ENCODE data around the gene PTGER1.

PTGER1 gene

DNA sequence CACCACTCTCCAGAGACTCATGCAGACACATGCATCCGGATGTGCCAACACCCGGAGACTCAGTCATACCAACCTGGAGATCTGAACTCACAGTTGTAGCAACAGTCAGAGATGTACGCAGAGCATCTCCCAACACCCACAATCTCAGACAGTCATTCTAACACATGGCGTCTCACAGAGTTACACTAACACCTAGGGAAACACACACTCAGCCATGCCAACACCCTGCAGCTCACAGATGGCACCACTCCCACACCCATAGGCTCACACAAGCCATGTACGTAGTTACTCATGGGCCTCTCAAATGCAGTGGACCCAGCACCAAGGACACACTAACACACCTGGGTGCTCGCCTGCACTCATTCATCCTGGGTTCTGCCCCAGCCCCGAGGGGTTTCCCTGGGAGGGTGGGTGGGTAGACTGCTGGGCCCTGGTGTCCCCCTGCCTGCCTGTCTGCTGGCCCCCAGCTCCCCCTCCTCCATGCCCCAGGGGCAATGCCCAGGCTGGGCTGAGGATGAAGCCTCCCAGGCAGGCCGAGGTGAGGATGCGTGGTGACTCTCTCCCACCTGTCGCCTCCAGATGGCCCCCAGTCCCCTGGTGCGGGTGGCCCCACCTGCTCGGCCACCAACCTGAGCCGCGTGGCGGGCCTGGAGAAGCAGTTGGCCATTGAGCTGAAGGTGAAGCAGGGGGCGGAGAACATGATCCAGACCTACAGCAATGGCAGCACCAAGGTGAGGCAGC is 32.1 kb downstream of the PTGER1 start:
- DNase-seq (ENCODE audit: low read depth in 2 of 3, low spot score in 2 of 3), result no peak

DNA sequence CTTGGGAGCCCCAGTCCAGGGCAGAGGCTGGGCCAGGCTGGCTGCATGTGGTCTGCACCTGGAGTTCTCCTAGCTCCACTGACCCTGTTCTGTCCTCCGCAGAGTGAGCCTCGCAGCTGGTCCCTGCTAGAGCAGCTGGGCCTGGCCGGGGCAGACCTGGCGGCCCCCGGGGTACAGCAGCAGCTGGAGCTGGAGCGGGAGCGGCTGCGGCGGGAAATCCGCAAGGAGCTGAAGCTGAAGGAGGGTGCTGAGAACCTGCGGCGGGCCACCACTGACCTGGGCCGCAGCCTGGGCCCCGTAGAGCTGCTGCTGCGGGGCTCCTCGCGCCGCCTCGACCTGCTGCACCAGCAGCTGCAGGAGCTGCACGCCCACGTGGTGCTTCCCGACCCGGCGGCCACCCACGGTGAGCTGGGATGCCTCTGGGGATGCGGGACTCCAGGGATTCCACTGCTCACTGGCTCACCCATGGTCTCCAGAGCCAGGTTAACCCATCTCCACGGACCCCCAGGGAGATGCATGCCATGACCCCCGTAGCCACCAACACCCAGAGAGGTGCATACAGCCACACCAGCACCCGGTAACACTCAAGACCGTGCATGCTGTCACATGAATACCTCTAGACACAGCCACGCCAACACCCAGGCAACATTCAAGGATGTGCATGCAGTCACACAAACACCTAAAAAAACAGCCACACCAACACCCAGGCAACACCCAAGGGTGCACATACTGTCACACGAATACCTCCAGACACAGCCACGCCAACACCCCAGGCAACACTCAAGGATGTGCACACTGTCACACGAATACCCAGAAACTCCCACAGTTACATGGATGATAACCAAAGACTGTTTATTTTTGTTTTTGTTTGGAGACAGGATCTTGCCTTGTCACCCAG is 33.9 kb downstream of the PTGER1 start:
- no peak for DNase-seq (ENCODE audit: low read depth in 2 of 3, low spot score in 2 of 3)

DNA sequence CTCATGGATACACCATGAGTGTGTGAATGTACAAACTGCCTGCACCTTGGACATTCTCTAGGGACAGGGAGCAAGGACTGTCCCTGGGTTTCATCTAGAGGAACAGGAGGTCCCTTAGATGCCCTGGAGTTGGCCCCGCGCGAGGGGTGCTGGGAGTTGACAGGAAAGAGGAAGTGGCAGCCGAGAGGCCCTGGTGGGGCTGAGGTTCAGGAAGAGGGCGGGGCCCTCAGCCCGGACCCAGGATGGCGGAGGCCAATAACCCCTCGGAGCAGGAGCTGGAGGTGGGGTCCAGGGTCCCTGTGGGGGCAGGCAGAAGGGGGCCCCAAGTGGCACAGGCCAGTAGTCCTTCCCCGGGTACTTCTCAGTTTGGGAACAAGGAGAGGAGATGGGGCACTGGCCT is 35.1 kb downstream of the PTGER1 start:
- DNase-seq (ENCODE audit: low read depth in 2 of 3, low spot score in 2 of 3), result peak; percentile 51 to 65 (median 63)

DNA sequence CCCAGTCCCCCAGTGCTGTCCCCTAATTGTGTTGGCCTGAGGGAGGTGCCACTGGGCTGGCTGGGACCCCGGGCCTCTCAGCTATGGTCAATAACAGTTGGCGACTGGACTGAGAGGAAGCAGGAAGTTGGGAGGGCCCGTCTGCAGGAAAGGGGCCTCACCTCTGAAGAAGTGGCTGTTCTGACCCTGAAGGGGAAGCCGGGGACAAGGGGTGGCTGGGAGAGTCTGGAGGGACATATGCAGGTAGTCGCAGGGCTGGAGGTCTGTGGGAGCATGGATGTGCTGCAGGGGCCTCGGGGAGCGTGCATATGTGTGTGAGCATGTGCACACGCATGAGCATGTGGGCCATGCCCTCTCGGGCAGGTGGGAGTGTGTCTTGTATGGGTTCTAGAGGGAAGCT is 36.1 kb downstream of the PTGER1 start:
- no peak for DNase-seq (ENCODE audit: low read depth in 2 of 3, low spot score in 2 of 3)

DNA sequence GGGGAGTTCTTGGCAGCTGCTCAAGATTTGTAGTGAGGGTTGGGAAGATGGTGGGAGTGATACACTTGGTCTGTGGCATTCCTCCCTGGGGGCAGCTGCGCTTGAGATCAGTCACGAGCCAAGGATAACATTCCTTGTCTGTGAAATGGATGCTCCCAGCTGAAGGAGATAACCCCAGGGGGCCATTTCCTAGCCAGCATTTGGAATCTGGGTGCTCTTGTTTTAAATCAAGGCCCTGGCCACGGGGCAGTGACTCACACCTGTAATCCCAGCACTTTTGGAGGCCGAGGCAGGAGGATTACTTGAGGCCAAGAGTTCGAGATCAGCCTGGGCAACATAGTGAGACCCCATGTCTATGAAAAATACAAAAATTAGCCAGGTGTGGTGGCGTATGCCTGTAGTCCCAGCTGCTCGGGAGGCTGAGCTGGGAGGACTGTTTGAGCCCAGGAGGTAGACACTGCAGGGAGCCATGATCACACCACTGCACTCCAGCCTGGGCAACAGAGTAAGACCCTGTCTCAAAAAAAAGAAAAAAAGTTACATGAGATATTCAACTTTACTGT is 37.5 kb downstream of the PTGER1 start:
- no peak for DNase-seq (ENCODE audit: low read depth in 2 of 3, low spot score in 2 of 3)

DNA sequence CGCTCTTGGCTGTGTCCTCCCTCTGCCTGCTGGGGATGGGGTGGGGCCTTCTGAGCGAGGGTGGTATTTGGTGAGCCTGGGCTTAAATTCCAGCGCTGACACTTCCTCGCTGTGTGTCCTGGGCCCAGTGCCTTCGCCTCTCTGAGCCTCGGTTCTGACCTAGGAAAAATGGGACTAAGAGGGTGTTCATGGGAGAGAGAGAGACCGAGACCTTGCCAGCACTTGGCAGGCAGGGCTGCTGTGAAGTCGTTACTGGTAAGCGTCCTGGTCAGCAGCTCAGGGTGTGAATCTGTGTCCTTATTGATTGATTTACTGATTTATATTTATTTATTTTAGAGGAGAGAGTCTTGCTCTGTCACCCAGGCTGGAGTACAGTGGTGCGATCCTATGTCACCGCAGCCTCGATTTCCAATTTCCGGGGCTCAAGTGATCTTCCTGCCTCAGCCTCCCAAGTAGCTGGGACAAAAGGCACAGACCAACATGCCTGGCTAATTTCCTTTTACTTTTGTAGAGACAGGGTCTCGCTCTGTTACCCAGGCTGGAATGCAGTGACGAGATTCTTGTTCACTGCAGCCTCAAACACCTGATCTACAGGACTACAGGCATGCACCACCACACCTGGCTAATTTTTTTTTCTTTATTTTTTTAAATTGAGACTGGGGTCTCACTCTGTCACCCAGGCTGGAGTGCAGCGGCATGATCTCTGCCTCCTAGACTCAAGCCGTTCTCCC is 39.7 kb downstream of the PTGER1 start:
- no peak for DNase-seq (ENCODE audit: low read depth in 2 of 3, low spot score in 2 of 3)

DNA sequence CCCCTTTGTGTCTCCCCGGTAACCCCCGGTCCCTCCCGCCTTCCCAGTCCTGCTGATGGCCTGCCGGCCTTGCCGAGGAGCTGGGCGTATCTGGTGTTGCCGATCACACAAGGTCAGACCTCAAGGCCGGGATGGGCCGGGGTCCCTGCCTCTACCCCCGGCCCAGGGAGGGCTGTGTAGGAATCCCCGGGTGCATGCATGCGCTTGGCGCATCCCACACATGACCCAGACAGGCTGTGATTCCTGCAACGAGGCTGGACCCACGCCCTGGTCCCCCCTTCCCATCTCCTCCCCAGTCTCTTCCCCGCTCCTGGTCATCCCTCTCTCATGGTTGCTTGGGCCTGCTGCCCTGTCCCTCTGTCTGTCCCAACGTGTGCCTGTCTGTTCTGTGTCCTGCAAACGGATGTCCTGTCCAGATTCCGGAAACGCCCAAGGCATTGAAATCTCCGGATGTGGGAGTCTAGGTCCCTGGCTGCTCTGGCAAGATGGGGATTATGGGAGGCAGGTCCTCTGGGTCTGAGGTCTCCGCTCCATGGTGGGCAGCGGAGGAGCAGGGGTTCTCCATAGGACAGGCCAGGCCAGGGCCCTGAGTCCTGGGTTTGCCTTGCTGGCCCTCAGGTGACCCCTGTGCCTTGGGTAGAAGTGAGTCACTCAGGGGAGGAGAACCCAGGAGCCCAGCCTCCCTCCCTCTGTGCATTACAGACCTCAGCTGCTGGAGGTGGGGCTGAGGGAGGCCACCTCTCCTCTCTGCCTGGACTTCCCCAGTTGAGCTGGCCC is 40.4 kb downstream of the PTGER1 start:
- DNase-seq (ENCODE audit: low read depth in 2 of 3, low spot score in 2 of 3), result no peak

DNA sequence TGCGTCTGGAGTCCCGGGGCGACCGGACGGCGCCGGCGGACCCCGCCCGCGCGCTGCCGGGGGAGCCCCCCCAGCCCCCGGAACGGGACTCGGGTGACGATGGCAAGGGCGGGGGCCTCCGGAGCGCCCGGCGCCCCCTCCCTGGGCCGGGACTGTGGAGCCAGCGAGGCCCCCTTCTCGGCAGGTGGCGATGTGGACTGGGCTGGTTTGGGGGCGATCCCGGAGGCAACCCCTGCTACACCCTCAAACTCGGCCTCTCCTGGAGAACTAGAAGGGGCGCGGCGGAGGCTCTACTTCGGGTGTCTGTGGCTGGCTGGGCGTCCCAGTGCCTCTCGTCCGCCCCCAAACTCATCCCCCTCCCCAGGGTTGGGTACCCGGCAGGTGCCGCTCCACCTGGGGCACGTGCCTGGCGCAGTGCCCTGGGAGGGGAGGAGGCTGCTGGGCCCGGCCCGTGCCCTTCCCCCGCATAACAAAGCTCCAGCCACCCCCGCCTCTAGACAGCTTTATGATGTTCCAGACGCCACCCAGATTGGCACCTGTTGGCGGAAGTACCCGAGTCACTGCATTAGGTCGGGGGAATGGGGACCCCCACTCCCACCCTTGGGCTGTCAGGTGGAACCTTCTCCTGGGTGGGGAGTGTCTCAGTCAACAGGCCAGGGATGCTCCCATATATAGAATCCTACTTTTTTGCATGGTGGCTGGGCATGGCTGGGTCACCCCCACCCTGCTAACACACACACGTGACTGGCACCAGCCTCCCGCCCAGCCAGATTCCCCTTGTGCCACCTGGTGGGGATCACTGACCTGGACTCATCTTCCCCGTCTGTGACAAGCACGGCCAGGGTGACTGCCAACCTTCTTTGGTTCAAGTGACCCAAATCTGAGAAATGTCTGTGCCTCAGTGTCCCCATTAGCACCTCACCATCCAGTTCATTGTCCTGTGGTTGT is 41.3 kb downstream of the PTGER1 start:
- DNase-seq (ENCODE audit: low read depth in 2 of 3, low spot score in 2 of 3), result no peak

DNA sequence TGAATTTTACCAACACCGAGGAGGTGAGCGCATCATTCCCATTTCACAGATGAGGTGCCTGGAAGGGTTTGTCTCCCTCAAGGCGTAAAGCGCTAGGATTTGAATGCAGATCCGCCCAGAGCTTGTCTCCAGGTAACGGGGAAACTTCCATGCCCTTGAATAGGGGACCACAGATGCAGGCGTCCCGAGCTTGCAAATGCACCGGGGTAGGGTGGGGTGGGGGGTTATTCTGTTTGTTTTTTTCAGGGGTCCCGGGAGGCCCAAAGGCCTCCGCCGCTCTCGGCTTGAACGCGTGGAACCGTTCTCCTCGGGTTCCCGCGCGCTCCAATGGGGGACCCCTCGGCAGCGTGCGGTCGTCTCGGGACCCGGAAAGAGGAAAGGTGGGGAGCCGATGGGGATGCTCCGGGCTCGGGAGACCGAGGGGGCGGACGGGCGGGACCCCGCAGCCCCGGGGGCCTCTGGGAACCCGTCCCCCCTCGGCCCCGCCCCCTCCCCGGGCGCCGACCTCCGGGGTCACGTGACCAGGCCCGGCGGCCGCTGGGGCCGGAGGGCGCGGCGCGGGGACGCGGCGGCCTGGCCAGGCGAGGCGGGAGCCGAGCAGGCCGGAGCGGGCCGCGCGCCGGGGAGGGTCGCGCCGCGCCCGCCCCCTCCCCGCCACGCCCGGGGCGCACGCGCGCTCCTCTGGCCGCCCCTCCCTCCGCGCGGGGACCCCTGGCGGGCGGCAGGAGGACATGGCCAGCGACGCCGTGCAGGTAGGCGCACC is 42.2 kb downstream of the PTGER1 start, which contains the start of gene PKN1:
Gene PKN1 (plus strand): TSS at position 516 of the 763 bp plus-strand sequence. CDS start 216 bp downstream, at position 732.
- peak in 1 of 3 experiments; percentile 50 for DNase-seq (ENCODE audit: low read depth in 2 of 3, low spot score in 2 of 3)

DNA sequence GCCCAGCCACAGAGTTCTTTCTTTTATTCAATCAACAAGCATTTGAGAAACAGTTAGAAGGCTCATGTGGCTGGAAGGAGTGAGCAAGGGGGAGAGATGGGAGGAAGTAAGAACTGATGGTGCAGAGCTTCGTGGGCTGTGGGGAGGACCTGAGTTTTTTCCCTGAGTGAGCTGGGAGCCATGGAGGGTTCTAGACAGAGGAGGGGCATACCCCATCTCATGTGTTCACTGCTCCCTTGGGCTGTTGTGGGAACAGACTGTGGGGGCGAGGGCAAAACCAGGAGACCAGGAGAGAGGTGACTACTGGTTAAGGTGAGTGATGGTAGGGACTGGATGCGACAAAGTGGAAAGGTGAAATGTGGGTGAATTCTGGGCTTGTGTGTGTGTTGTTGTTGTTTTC is 44.4 kb downstream of the PTGER1 start:
- no peak for DNase-seq (ENCODE audit: low read depth in 2 of 3, low spot score in 2 of 3)

DNA sequence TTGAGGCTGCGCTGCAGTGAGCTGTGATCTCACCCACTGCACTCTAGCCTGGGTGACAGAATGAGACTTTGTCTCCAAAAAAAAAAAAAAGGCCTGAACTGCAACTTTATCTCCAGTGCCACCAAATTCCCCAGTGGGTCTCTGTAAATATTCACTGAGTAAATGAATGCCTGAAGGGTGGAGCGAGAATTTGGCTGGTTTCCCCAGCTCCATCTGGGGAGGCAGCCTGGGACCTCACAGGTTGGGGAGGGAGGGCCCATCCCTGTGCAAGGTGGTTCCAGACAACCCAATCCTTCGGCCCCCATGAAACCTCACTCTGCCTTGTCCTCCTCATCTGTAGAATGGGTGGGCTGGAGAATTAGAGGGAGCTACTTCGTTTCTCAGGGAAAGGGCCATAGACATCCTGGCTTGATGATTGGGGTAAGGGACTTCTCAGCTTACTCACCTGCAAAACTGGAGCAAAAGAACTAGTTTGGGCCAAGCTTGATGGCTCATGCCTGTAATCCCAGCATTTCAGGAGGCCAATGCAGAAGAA is 46.2 kb downstream of the PTGER1 start:
- no peak for DNase-seq (ENCODE audit: low read depth in 2 of 3, low spot score in 2 of 3)

DNA sequence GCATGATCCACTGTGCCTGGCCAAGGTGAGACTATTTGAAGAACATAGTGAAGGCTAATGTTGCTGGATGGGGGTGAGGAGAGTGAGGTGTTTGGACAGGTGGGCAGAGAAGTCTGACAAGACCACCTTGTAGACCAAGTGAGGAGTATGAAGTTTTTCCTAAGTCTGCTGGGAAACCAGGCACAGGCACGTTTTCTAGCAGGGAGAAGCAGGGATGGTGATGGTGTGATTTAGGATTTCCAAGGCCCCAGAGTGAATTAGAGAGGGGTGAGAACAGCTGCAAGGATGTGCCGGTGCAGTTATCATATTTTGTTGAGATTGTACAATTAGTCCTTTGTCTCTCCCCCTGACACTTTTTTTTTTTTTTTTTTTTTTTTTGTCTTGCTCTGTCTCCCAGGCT is 47.7 kb downstream of the PTGER1 start:
- DNase-seq (ENCODE audit: low read depth in 2 of 3, low spot score in 2 of 3), result no peak

DNA sequence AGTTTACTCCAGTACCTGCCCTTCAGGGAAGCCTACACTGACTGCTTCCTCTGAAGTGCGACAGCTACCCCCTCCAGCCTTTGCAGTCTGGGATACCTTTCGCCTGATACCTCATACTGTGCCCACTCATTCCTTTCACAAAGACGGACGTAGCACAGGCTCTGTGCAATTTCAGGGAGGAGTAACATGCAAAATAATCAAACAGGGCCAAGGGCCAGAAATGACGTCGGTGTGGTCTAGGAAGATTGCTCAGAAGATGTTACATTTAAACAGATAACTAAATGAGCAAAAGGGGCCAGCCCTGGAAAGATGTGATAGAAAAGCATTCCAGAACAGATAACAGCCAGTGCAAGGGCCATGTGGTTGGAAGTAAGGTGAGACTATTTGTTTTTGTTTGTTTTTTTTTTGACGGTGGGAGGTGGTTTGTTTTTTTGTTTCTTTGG is 49.4 kb downstream of the PTGER1 start:
- no peak for DNase-seq (ENCODE audit: low read depth in 2 of 3, low spot score in 2 of 3)
